NOMO-1 treated with dmso at 0.1 percent for 144 hours (cell line): ENCODE measurements around the gene IGF1R.

ENCODE experiments used
- DNase-seq: peaks from one replicate; lab custom pipeline; 2025; ENCODE audit not compliant: unreplicated experiment; lab: John Stamatoyannopoulos, UW

IGF1R gene

DNA sequence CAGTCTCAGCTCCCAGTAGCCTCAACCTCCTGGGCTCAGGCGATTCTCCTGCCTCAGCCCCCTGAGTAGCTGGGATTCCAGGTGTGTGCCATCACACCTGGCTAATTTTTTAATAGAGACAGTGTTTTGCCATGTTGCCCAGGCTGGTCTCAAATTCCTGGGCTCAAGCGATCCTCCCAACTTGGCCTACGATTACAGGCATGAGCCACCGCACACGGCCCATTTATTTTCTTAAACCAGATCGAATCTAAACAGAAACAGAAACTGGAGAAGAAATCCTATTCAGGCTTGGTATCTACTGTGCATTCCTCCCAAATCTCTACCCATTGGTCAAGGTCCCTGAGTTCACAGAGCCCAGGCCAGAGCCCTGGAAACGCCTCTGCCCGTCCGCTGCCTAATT, 285.1 kb downstream of the IGF1R start:
- DNase-seq, result no peak

DNA sequence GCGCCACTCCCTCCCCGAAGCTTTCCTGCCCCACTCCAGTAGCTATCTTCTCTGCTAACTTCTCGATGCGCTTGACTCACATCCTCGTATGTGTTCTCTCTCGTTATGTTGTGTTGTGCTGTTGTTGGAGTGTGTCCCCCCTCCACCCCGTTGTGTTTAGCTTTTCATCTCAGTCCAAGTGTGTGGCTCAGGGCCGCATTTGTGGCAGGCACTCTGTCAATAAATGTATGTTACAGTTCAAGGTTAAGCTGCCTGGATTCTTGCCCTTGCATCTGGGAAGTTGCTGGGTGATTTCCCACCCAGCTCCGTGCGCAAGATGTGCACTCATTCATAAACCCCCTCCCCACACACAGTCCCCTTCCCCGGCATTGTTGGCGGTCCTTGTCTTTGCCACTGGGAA, 287.4 kb downstream of the IGF1R start:
- DNase-seq, result no peak

DNA sequence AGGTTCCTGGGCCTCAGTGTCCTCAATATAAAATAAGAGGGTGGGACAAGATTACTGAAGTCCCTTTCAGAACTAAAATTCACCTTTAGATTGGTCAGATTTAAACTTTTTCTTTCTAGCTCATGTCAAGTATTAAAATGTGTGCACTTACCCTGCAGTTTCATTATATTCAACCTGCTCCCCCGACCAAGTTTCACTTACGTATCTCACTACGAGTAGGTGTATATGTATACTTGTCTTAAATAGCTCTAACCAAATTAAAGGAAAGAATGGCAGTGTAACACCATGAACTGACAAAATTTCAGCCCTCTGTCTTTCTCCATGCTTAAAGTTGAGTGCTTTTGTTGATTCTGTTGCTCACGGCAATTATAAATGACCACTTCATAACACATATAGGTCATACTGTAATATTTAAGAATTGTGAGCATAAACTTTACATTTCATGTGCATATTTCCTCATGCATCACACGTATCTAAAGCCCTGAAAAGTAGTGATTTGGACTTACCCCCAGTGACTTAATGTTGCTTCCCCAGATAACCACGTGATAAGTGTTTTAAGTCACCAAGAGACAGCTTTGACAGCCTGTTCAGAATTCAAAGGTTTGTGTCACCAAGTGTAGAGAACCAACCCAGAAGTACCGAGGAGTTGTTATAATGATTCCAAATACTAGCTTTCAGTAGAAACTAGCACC, 289.2 kb downstream of the IGF1R start:
- no peak for DNase-seq

DNA sequence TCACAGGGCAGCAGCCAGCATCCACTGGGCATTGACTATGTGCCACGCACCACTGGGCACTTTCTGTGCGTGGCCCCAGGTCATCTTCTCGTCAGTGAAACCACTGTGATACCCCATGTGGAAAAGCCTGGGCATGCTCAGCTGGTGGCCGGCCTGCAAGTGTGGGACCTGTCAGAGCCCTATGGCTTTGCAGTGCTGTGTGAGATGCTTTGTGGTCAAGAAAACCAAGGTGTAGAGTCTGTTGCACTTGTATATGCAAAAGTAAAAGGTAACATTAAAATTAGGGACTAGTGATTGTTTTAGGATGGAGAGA, 289.7 kb downstream of the IGF1R start:
- DNase-seq, result no peak

DNA sequence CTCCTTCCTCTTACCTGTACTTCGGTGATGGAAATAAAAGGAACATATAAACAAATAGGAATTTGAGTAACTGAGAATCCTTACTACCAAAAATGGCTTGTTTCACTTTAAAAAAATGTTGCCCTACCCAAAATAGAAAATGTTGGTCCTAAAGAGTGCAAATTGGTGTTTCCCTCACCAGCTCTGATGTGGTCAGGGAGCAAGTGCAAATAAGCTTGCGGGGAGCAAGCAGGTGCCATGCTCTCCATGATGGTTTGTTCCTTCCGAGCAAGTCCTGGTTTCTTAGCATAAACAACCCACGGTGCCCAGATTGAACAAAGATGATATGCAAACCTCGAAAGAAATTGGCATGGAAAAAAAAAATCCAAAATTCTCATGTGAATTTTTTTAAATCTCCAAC, 290.5 kb downstream of the IGF1R start:
- DNase-seq, result no peak

DNA sequence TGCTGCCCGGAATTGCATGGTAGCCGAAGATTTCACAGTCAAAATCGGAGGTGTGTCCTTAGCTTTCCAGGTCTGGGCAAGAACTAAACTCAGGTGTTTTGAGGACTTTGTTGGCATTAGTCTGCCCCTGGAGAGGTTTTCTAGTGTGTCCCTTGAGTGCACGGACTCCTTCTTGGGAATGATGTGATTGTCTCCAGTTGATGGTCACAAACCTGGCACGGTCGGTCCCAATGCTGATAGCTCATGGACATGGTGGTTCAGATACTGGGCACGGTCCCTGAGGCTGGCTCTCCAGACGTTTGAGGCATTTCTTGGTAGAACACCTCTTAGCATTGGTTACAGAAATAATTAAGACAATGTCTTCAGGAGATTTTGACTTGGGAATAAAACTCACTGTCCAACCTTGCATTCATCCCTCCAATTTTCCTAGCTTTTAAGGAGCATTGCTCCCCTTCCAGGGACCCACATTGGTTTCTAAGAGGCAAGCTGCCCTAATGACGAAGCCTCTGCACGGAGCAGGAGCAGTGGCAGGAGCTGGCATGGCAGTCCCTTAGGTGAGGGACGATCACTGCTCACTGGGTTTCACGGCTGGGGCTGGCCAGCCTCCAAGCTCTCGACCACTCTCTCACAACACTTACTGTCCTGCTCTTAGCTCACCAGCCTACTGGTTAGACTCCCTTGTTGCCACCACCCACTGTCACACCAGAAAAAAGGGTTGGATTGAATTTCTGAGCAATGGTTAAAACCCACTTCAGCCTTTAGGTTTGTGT, 291.2 kb downstream of the IGF1R start:
- no peak for DNase-seq

DNA sequence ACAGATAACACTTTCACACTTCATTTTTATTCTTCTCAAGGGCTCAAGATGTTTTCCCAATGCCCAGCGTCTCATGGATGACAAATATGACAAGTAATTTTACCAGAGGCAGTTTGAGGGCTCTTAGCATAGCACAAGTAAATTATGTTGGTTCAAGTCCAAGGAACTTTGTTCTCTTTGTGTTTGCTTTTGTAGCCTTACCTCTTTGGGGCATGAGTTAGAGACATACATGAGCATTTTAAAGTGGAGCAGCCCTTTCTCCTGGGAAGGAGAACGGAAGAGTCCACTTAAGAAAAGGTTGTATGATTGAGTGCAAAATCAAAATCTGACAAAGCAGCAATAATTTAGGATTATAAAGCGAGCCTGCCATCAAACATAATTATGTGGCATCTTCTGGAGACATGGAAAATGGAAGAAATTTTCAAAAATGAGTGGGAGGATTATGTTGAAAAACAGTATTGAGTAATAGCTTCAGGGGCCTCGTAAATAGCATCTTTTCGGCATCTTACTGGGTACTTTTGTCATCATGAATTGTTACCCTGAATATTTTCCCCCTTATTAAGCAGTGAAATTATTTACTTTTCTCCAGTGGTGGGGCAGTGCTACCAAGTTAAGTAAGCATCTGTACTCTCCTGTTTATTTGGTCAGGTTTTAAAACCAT, 293.4 kb downstream of the IGF1R start:
- DNase-seq, result no peak

DNA sequence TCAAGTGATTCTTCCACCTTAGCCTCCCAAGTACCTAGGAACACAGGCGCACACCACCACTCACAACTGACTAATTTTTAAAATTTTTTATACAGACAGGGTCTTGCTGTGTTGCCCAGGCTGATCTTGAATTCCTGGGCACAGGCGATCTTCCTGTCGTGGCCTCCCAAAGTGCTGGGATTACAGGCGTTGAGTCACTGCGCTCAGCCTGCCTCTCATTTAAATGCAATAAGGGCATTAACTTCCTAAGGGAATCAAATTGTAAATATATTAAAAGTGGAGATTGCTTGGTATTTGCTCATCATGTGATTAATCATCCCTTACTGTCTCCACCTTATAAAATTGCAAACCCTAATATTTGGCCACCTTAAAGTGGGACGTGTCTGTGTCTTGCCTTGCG, 294.1 kb downstream of the IGF1R start:
- DNase-seq, result no peak

DNA sequence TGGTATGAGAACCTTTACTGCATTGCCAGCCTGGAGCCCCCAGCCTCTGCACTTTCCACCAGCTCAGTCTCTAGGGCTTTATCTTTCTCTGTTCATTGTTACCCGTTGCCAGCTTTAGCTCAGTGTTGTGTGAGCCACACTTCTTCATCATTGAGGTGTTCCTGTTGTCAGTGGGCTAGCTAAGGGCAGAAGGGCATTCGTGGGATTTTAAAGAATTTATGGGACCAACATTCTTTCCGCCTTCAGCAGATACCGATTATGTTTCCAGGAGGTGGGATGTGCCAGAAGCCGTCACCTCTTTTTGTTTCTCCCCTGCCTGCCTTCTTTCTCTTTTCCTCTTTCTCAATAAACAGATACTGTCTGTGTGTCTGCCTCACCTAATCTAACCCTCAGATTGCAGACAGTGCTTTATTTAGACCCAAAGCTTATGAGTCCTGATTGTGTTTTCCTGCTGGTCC, 294.7 kb downstream of the IGF1R start:
- no peak for DNase-seq

DNA sequence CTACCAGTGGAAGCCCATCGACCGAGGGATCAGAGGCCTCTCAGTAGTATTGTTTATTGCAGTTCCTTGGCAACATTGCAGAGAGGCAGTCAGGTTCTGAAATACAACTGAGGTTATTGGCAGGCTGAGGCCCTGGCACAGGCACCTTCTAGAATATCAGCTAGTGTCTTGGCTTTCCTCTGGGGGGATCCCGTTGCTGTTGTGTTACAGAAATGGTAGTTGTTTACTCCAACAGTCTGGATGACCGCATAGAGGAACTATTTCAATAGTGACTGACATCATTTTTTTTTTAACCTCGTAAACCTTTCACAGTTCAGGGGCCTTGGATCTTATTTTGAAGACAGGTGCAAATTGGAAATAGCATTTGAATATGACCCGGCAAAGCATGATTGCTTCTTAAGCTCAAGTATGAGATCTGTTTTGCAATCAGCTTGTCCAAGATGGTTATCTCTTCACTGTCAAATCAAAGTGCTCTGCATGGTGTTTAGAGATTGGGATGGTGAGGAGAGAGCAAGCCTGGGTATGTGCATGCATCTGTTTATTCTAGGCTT, 295.3 kb downstream of the IGF1R start:
- DNase-seq, result no peak

DNA sequence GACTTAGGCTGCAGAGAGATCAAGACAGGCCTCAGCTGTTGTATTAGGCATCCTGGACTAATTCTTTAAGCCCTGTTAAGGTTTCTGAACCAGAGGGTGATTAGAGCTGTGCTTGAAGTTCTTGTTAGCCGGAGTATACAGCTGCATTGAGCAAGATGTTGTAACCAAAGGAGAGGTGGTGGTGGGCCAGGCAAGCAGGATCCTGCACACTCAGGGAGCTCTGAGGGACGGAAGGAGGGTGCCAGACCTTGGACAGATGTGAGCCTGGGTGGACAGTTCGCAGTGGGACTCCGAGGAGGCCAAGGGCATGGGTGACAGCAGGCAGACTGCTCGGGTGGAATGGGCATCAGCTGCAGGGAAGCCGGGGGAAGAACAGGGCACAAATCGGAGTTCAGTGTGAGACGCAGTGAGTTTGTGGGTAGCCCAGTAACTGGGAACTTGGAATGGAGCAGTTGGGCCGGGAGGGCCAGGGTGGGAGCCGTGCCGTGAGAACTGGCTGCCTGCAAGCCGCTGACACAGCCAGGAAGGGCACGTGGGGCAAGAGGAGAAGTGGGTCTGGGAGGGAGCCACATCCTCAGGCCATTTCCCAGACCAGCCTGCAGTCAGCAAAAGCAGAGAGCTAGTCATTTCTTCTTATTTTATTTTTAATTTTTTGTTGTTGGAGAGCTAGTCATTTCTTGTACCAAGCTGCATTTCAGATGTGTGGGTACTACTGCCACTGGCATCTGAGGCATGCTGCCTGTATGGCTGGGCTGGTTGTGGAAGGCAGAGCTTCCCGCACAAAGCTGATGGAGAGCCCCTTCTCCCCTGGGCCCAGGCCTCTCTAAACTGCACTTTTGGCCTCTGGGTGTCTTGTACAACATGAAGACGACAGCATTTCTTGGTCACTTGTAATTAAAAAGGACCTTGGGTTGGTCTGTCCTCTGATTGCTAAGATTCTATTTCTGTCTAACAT, 298.2 kb downstream of the IGF1R start:
- DNase-seq, result no peak

DNA sequence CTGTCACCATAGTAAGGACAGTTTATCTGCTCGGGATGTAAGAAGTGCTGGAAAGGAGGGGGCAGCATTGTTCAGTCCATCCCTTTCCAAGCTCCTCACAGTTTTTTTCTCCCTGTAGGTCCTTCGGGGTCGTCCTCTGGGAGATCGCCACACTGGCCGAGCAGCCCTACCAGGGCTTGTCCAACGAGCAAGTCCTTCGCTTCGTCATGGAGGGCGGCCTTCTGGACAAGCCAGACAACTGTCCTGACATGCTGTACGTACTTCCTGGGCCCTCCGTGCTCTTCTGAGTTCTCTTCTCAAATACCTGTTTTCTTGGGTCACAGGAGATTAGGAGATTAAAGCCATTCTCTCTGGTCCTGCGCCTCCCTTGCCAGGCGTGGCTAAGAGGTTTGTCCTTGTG, 300.1 kb downstream of the IGF1R start:
- no peak for DNase-seq

DNA sequence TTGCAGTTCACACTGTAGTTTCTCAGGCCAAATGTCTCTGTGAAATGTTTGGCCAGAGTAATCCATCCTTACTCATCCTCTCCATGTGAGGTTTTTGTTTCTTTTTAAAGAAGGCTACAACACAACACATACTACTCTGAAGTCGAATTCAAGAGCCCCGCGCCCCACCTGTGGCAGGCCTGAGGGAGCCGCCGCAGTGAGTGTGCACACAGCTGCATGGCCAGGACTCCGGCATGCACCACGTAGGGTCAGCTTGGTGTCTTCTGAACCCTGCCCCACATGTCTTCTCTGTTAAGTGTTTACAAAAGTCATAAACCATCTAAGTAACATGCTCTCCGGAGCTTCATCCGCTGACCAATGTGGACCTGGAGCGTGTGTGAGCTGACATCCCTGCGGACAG, 300.6 kb downstream of the IGF1R start:
- no peak for DNase-seq

DNA sequence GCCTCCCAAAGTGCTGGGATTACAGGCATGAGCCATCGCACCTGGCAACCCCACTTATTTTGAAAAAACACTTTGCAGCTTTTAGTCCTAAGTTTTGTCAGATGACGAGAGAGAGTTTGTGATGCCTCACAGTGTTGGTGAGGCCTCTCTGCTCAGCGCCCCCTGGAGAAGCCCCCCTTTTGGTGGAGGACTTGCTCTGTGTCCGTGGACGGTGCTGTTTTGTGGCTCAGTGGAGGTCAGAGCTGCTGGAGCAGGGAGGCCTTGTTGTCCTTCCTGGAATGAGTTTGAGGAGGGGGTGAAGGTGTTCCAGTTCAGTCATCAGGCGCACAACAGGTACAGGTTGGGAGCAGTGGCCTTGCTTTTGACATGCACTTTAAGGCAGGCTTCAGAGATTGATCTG, 301.3 kb downstream of the IGF1R start:
- no peak for DNase-seq

DNA sequence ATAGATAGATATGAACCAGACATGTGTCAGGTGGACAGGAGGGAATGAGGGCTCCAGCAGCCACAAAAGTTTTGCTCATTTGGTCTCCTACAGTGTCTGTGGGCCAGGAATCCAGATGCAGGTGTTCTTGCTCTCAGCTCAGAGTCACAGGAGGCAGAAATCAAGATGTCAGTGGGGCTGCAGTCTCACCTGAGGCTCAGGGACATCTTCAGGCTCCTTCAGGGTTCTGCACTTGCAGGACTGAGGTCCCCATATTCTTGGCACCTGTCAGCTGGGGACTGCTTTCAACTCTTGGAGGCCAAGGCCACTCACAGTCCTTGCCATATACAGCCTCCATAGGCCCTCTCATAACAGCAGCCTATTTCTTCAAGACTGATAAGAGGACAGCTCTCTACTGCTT, 301.9 kb downstream of the IGF1R start:
- DNase-seq, result no peak

DNA sequence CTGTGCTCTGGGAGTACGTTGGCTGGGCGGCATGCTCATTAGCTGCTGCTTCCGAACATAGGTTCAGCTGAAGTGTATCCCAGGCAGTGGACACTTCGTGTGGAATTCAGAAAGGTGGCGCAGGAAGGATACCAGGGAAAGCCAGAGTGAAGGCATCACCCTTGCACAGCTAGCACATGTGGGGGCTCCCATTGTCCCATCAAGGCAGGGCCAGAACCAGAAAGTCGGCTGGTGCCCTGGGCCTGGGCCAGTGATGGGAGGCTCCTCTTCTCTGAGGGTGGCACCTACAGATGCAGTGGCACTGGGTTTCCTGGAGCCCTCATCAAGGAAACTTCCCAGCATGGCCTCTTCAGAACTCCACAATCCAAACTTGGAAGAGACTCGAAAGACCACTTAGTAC, 302.7 kb downstream of the IGF1R start:
- DNase-seq, result no peak

DNA sequence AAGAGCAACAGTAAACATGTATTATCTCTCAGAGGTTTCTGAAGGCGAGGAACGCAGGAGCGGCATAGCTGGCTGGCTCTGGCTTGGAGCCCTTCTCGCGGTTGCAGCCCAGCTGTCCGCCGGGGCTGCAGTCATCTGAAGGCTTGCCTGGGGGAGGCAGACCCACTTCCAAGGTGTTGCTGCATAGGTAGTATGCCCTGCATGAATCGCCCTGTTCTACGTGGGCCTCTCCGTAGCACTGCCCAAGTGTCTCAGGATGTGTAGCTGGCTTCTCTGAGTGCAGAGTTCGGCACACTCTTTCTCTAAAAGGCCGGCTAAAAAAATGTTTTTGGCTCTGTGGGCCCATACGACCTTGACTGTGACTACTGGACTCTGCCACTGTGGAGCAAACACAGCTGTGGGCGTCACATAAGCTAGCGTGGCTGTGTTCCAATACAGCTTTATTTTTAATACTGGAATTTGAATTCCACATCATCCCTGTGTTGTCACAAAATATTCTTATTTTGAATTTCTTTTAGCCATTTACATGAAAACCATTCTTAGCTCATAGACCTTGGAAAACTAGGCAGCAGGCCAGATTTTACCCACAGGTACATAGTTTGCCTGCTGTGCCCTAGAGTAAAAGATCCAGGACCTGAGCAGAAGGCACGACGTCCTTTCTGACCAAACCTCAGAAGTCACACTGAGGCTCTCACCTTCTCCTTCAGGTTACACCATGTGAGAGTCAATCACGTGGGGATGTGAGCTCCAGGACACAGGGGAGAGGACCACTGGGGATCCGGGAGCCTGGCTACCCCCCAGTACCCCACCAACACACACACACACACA, 303.4 kb downstream of the IGF1R start:
- DNase-seq, result no peak

DNA sequence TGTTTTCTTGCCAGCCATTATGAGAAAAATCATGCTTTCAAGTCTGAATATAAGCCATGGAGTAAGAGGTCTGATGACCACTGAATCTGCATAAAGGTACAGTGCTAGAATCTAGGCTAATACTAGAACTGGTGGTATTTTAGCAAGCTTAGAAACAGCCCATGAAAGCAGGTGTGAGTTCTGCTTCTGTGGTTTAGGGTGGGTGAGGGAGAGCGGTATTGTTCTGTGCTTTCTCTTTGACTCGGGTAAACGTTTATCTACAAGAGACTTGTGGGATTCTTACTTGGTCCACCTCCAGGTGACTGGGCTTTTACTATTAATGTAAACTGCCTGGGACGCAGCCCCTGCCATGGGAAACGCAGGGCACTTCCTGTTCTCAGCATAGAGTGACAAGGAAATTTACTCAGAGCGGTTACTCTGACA, 304.1 kb downstream of the IGF1R start:
- DNase-seq, result no peak

DNA sequence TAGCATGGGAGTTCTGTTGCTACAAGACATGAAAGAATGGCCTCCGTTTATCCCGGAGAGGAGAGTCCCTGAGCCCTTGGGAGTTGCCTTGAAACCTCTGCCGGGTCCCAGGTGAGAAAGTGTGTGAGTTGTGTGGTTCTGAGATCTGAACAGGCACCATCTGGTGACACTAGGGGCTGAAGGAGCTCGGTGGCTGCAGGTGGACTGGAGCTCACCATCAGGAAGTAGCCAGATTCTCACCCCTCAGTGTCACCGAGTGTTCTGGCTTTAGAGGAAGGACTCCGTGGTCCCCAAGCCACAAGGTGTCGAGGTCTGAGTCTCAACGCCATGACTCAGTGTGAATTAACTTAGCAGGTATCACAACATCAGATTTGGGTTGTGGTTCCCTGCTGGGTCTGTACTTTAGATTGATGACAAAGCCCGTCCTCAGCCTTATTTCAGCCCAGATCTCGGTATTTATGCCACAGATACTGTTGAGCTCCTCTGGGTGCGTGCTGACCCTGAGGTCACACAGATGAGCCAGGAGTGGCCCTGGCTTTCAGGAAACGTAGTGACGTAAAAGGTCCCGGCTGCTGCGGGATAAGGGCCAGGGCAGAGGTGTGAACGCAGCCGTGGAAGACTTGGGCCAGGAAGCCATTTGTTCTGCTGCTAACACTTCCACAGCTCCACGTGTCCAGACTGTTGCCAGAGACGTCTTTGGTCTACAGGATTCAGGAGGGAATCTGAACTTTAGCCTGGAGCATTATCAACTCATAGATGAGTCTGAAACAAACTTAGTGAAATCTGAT, 304.9 kb downstream of the IGF1R start:
- no peak for DNase-seq
